ENCODE results near the gene TPM4.

GRCh38 chr19:16073988-16074387 lies 2.3 kb upstream of the TPM4 start:
- TF ChIP-seq ZSCAN25 (CRISPR knock-in tag; IDR thresholded peaks at IDR 0.05) (no peak), BCLAF1 (IDR thresholded peaks at IDR 0.05) (no peak), CHCHD3 (CRISPR knock-in tag; IDR thresholded peaks at IDR 0.05) (no peak), ZMYM3 (CRISPR knock-in tag; IDR thresholded peaks at IDR 0.05) (no peak), ZNF430 (CRISPR knock-in tag; IDR thresholded peaks at IDR 0.05) (no peak), CHD2 (IDR thresholded peaks at IDR 0.05; ENCODE audit: low read depth, low read length) (no peak), GABPA (IDR thresholded peaks at IDR 0.05; ENCODE audit: low read depth, low read length) (no peak), GABPA (CRISPR knock-in tag; IDR thresholded peaks at IDR 0.05; ENCODE audit: low read depth) (no peak), TGIF2 (CRISPR knock-in tag; IDR thresholded peaks at IDR 0.05) (no peak), CTCF (CRISPR knock-in tag; IDR thresholded peaks at IDR 0.05) (no peak), GLI4 (CRISPR knock-in tag; IDR thresholded peaks at IDR 0.05; ENCODE audit: borderline replicate concordance) (no peak), SOX6 (IDR thresholded peaks at IDR 0.05) (no peak), SOX6 (CRISPR knock-in tag; IDR thresholded peaks at IDR 0.05) (no peak), ZNF12 (CRISPR knock-in tag; IDR thresholded peaks at IDR 0.05) (no peak), TAF1 (CRISPR knock-in tag; IDR thresholded peaks at IDR 0.05) (no peak), ZNF766 (CRISPR knock-in tag; IDR thresholded peaks at IDR 0.05; ENCODE audit: borderline replicate concordance) (no peak)

Data from HepG2 (cell line).